Measurements from ENCODE around the gene CLDN24. TPM values are rescaled to one million over a fixed set of nuclear protein-coding genes. Genes with fewer than 3 reads are reported as not detected.

The CLDN24 gene
- not detected in 2 replicates for polyA plus RNA-seq (2011; rRNA removed)
- polyA plus RNA-seq (2012; cell fraction: cytosol; rRNA removed), result not detected in 2 replicates
- not detected in 2 replicates for polyA plus RNA-seq (2012; cell fraction: nucleus; rRNA removed)
- polyA plus RNA-seq (2017; fragmentation: RNase III; extraction: RNeasy Plus Mini Kit Qiagen cat#74134 plus additional on column Dnase treatment), result not detected in 3 replicates
- not detected in 2 replicates for polyA minus RNA-seq (2011; rRNA and poly(A)+ RNA removed)

- Histone ChIP-seq H3K4me1 (no peaks in the 10 kb centered on the region), H3K4me3 (no peak within 1 kb of the TSS), H3K9me3 (no peaks in the 10 kb centered on the region; the same call in 2 of the 3 replicates), H3K4me2 (no peak within 1 kb of the TSS), H3K27ac (no peak within 1 kb of the TSS)
- ATAC-seq (no peak), DNase-seq (ENCODE audit: low read depth in 1 of 2, low spot score in 1 of 2) (no peak), FAIRE-seq (no peak)
- POLR2A ChIA-PET, result no interaction called here
- CTCF ChIA-PET, result no interaction called here
- no peak for TF ChIP-seq MYC (IDR thresholded peaks at IDR 0.05; ENCODE audit: borderline replicate concordance, low read length)
- 93% methylated on average over 5 of the region's 5 CpGs for WGBS (ENCODE audit: missing lambda C conversion rate)
Observed at GRCh38 chr4:183322326-183322725, at the start of gene CLDN24. TSS of gene CLDN24 (minus strand) at chr4:183322426. CDS start at chr4:183322426, 0 bp downstream.

- Histone ChIP-seq H3K4me3 (no peak overlapping the region), H3K27ac (no peak overlapping the region), H3K9me3 (no peaks in the 10 kb centered on the region; the same call in 2 of the 3 replicates), H3K4me1 (no peaks in the 10 kb centered on the region), H3K4me2 (no peak overlapping the region)
- TF ChIP-seq, protein P1, sequence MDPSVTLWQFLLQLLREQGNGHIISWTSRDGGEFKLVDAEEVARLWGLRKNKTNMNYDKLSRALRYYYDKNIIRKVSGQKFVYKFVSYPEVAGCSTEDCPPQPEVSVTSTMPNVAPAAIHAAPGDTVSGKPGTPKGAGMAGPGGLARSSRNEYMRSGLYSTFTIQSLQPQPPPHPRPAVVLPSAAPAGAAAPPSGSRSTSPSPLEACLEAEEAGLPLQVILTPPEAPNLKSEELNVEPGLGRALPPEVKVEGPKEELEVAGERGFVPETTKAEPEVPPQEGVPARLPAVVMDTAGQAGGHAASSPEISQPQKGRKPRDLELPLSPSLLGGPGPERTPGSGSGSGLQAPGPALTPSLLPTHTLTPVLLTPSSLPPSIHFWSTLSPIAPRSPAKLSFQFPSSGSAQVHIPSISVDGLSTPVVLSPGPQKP (IDR thresholded peaks at IDR 0.05; ENCODE audit: low read depth, low read length), result no peak
- TF ChIP-seq CHD2 (IDR thresholded peaks at IDR 0.05; ENCODE audit: low read length, partially characterized antibody) (no peak), RCOR1 (IDR thresholded peaks at IDR 0.05; ENCODE audit: low read depth, low read length) (no peak), CTCF (IDR thresholded peaks at IDR 0.05) (no peak), PHF8 (IDR thresholded peaks at IDR 0.05; ENCODE audit: borderline replicate concordance, low read depth) (no peak), FOSB (CRISPR knock-in tag; IDR thresholded peaks at IDR 0.05) (no peak), RARB (CRISPR knock-in tag; IDR thresholded peaks at IDR 0.05) (no peak), POLR2AphosphoS2 (conservative IDR thresholded peaks at IDR 0.05; ENCODE audit: low read length) (no peak), CEBPB (IDR thresholded peaks at IDR 0.05) (no peak), NR3C1 (IDR thresholded peaks at IDR 0.05) (no peak), ZFP36 (IDR thresholded peaks at IDR 0.05; ENCODE audit: borderline replicate concordance, partially characterized antibody) (no peak), SMC3 (IDR thresholded peaks at IDR 0.05) (no peak), HOXA7 (CRISPR knock-in tag; IDR thresholded peaks at IDR 0.05) (no peak), ATOH8 (CRISPR knock-in tag; IDR thresholded peaks at IDR 0.05; ENCODE audit: low read depth) (no peak), SREBF2 (IDR thresholded peaks at IDR 0.05) (no peak), HEYL (CRISPR knock-in tag; IDR thresholded peaks at IDR 0.05) (no peak), EHF (CRISPR knock-in tag; IDR thresholded peaks at IDR 0.05) (no peak), BCL3 (IDR thresholded peaks at IDR 0.05) (no peak), CBX2 (IDR thresholded peaks at IDR 0.05; ENCODE audit: borderline replicate concordance, low read depth) (no peak)
- TF ChIP-seq, protein P2, sequence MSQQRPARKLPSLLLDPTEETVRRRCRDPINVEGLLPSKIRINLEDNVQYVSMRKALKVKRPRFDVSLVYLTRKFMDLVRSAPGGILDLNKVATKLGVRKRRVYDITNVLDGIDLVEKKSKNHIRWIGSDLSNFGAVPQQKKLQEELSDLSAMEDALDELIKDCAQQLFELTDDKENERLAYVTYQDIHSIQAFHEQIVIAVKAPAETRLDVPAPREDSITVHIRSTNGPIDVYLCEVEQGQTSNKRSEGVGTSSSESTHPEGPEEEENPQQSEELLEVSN (IDR thresholded peaks at IDR 0.05; ENCODE audit: borderline replicate concordance, low read depth), result no peak
- no peak for DNase-seq (ENCODE audit: low read depth in 1 of 2, low spot score in 1 of 2)
- ATAC-seq, result no peak
- WGBS (ENCODE audit: missing lambda C conversion rate), result 73% methylated on average over 12 of the region's 12 CpGs
- FAIRE-seq, result no peak
- CTCF ChIA-PET, result interaction anchor here (1.1 to 1.3 kb wide), 2 partner anchors 91 to 111 kb away, joined by 3 to 4 read pairs; no protein-coding TSS in a partner anchor
- POLR2A ChIA-PET, result no interaction called here
Observed at GRCh38 chr4:183370786-183371185, 48.6 kb upstream of the CLDN24 start.
